SKM-1 (cell line): ENCODE data around the gene OR10R2.

Experiments
- DNase-seq: peaks from one replicate; lab custom pipeline; 2025; ENCODE audit not compliant: unreplicated experiment; lab: John Stamatoyannopoulos, UW

Gene OR10R2

GRCh38 chr1:158521666-158522058 is 49.6 kb downstream of the OR10R2 start:
- DNase-seq: no peak

GRCh38 chr1:158527190-158527815 is 55.3 kb downstream of the OR10R2 start:
- DNase-seq: peak; percentile 37
